H9 (cell line): ENCODE data around the gene ATP8B2. TPM values are rescaled to one million over a fixed set of nuclear protein-coding genes. Genes with fewer than 3 reads are reported as not detected.

ENCODE experiments used
- DNase-seq: peaks from one replicate; pipeline ENCODE4 v3.0.0-alpha.2; 2017
- H2AFZ ChIP-seq: one replicate; pipeline ENCODE4 v1.6.1; 2013; ENCODE audit warnings: mild to moderate bottlenecking, low read length, control low read depth, moderate library complexity
- H2AK5ac ChIP-seq: 2 replicates; pipeline ENCODE4 v1.6.1; 2013; ENCODE audit warnings: low read length, control low read depth, mixed read lengths; ENCODE audit not compliant: insufficient read length
- H2BK120ac ChIP-seq: one replicate; pipeline ENCODE4 v1.6.1; 2013; ENCODE audit warnings: low read depth, mild to moderate bottlenecking, low read length, control low read depth, inconsistent platforms; ENCODE audit not compliant: poor library complexity, severe bottlenecking
- H2BK12ac ChIP-seq: 2 replicates; pipeline ENCODE4 v1.6.1; 2013; ENCODE audit warnings: low read length, control low read depth, mixed read lengths, low read depth; ENCODE audit not compliant: insufficient read length
- H2BK15ac ChIP-seq: 2 replicates; pipeline ENCODE4 v1.6.1; 2013; ENCODE audit warnings: low read depth, low read length, control low read depth
- H2BK20ac ChIP-seq: one replicate; pipeline ENCODE4 v1.6.1; 2013; ENCODE audit warnings: low read depth, mild to moderate bottlenecking, low read length, control low read depth, inconsistent platforms; ENCODE audit not compliant: poor library complexity, severe bottlenecking
- H2BK5ac ChIP-seq: 2 replicates; pipeline ENCODE4 v1.6.1; 2013; ENCODE audit warnings: low read length, control low read depth, mixed read lengths; ENCODE audit not compliant: insufficient read length
- H3K14ac ChIP-seq: 2 replicates; pipeline ENCODE4 v1.6.1; 2013; ENCODE audit warnings: low read length, control low read depth; ENCODE audit not compliant: insufficient read depth
- H3K18ac ChIP-seq: 2 replicates; pipeline ENCODE4 v1.6.1; 2013; ENCODE audit warnings: low read depth, mild to moderate bottlenecking, mixed read lengths, low read length, control low read depth; ENCODE audit not compliant: insufficient read length
- H3K23ac ChIP-seq: 2 replicates; pipeline ENCODE4 v1.6.1; 2013; ENCODE audit warnings: low read length, control low read depth, mixed read lengths, low read depth; ENCODE audit not compliant: insufficient read length
- H3K23me2 ChIP-seq: 2 replicates; pipeline ENCODE4 v1.6.1; 2013; ENCODE audit warnings: low read depth, mild to moderate bottlenecking, mixed read lengths, low read length, control low read depth; ENCODE audit not compliant: insufficient read length, poor library complexity, severe bottlenecking
- H3K27ac ChIP-seq: 2 replicates; pipeline ENCODE4 v1.5.1; 2013; ENCODE audit warnings: low read length, control low read depth, mixed read lengths, low read depth; ENCODE audit not compliant: insufficient read length
- H3K27me3 ChIP-seq: 2 replicates; pipeline ENCODE4 v1.6.1; 2013; ENCODE audit warnings: low read length, control low read depth, inconsistent platforms; ENCODE audit not compliant: insufficient read depth
- H3K4ac ChIP-seq: 2 replicates; pipeline ENCODE4 v1.6.1; 2013; ENCODE audit warnings: low read depth, mild to moderate bottlenecking, control low read depth, inconsistent platforms, low read length, moderate library complexity
- H3K4me1 ChIP-seq: 2 replicates; pipeline ENCODE4 v1.6.1; 2013; ENCODE audit warnings: low read length, control low read depth, inconsistent platforms; ENCODE audit not compliant: insufficient read depth
- H3K4me2 ChIP-seq: 2 replicates; pipeline ENCODE4 v1.6.1; 2013; ENCODE audit warnings: low read length, control low read depth, mixed read lengths; ENCODE audit not compliant: insufficient read length, insufficient read depth
- H3K56ac ChIP-seq: 2 replicates; pipeline ENCODE4 v1.6.1; 2013; ENCODE audit warnings: low read depth, mild to moderate bottlenecking, mixed read lengths, low read length, control low read depth; ENCODE audit not compliant: insufficient read length
- H3K79me1 ChIP-seq: 2 replicates; pipeline ENCODE4 v1.6.1; 2013; ENCODE audit warnings: low read depth, mild to moderate bottlenecking, moderate library complexity, low read length, control low read depth, inconsistent platforms; ENCODE audit not compliant: insufficient read depth, poor library complexity, severe bottlenecking
- H3K79me2 ChIP-seq: 2 replicates; pipeline ENCODE4 v1.6.1; 2013; ENCODE audit warnings: low read length, control low read depth, inconsistent platforms; ENCODE audit not compliant: insufficient read depth
- H3K9ac ChIP-seq: 2 replicates; pipeline ENCODE4 v1.6.1; 2013; ENCODE audit warnings: low read length, control low read depth, mixed read lengths; ENCODE audit not compliant: insufficient read length; ENCODE audit errors: extremely low read depth
- H3K9me3 ChIP-seq: one replicate; pipeline ENCODE4 v1.6.1; 2013; ENCODE audit warnings: low read depth, low read length, inconsistent platforms; ENCODE audit not compliant: control insufficient read depth
- H3T11ph ChIP-seq: one replicate; pipeline ENCODE4 v1.6.1; 2013; ENCODE audit warnings: mild to moderate bottlenecking, low read length, control low read depth, inconsistent platforms
- H4K20me1 ChIP-seq: one replicate; pipeline ENCODE4 v1.6.1; 2013; ENCODE audit not compliant: control insufficient read depth, insufficient read length, insufficient read depth
- H4K5ac ChIP-seq: 2 replicates; pipeline ENCODE4 v1.6.1; 2013; ENCODE audit warnings: low read depth, mild to moderate bottlenecking, mixed read lengths, low read length, control low read depth; ENCODE audit not compliant: insufficient read length
- H4K8ac ChIP-seq: replicated peaks from 2 replicates; pipeline ENCODE4 v1.6.1; 2013; ENCODE audit warnings: low read length, control low read depth, mixed read lengths, low read depth; ENCODE audit not compliant: insufficient read length
- H4K91ac ChIP-seq: 2 replicates; pipeline ENCODE4 v1.6.1; 2013; ENCODE audit warnings: low read depth, mild to moderate bottlenecking, moderate library complexity, mixed read lengths, low read length, control low read depth; ENCODE audit not compliant: insufficient read length
- H3K27ac Mint-ChIP-seq, 3 experiments: 2 replicates in 2 of 3; 3 replicates in 1 of 3; pipeline ENCODE4 v1.8.0; 2020 to 2021; ENCODE audit warnings: mixed read lengths in 3 of 3, mild to moderate bottlenecking in 1 of 3, moderate library complexity in 1 of 3
- H3K27me3 Mint-ChIP-seq: 2 replicates; pipeline ENCODE4 v1.8.0; 2021; ENCODE audit warnings: low read depth, mild to moderate bottlenecking, moderate library complexity, mixed read lengths
- H3K36me3 Mint-ChIP-seq, 3 experiments: 2 replicates in 2 of 3; 3 replicates in 1 of 3; pipeline ENCODE4 v1.8.0; 2020 to 2021; ENCODE audit warnings: low read depth in 3 of 3, mixed read lengths in 3 of 3; ENCODE audit not compliant: insufficient read depth in 1 of 3
- H3K4me1 Mint-ChIP-seq, 2 experiments: 2 replicates each; pipeline ENCODE4 v1.8.0; 2020; ENCODE audit warnings: mixed read lengths in 2 of 2
- H3K4me3 Mint-ChIP-seq, 2 experiments: 2 replicates in 1 of 2; 3 replicates in 1 of 2; pipeline ENCODE4 v1.8.0; 2020 to 2021; ENCODE audit warnings: mild to moderate bottlenecking in 2 of 2, mixed read lengths in 2 of 2, moderate library complexity in 1 of 2
- H3K9me3 Mint-ChIP-seq, 2 experiments: 2 replicates in 1 of 2; 3 replicates in 1 of 2; pipeline ENCODE4 v1.8.0; 2020; ENCODE audit warnings: mild to moderate bottlenecking in 2 of 2, mixed read lengths in 2 of 2, moderate library complexity in 1 of 2
- WGBS: extraction: QIAGEN DNeasy Blood & Tissue Kit; methylation state at CpG from one replicate; pipeline ENCODE4 v1.1.7; 2013; ENCODE audit warnings: missing lambda C conversion rate, low lambda C conversion rate, mixed read lengths; ENCODE audit not compliant: insufficient read length; ENCODE audit errors: extremely low coverage; 5-methylcytosine and 5-hydroxymethylcytosine counted together
- total RNA-seq: library from RNA; stranded (reverse); gene quantifications from 2 replicates; pipeline ENCODE4 v1.2.1, GENCODE V29; 2021
- TF ChIP-seq, protein P1 (sequence below): fragments of 200-600 bp; sonication (generic); conservative IDR thresholded peaks from 3 replicates; pipeline ENCODE4 v1.8.0; 2021; ENCODE audit warnings: antibody characterized with exemption, mild to moderate bottlenecking

The ATP8B2 gene
- total RNA-seq, 1 experiment from 2014 or later: 37.6 TPM

DNA sequence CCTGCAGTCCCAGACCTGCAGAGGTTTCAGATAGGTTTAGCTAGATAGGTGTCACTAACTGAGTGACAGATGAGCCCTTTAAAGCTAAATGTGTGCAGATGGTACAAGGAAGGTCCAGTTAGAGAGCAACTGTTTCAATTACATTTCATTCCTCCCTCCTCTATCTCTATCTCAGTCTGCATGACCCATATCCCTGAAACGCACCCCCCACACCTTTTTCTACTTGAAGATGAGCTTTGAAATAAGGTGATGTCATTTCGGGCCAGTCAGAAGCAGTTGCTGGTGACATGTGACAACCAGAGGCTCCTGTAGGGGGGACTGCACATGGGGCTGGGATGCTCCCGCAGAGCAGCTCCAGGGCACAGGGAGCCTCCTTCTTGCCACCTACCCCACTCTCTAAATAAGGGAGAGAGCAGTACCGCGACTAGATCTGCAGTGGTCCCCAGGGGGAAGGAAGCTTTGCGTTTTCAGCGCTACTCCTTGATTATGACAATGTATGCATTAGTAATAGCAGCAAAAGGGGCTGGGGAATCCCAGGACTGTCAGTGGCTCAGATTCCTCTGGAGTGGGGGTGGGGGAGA lies 4.3 kb downstream of the ATP8B2 start:
- Histone ChIP-seq H3K23me2 (peaks cover 16% of the 10 kb centered on the region), H3K9ac (no peak overlapping the region), H2BK20ac (no peak overlapping the region), H3K4me1 (peaks cover 12% of the 10 kb centered on the region; the same call in 1 of the 2 replicates), H4K20me1 (no peaks in the 10 kb centered on the region), H3K18ac (no peak overlapping the region), H3K9me3 (no peaks in the 10 kb centered on the region), H3K27ac (no peak overlapping the region), H3K56ac (no peak overlapping the region), H3K79me2 (peaks cover 2% of the 10 kb centered on the region; the same call in 1 of the 2 replicates), H3K79me1 (no peaks in the 10 kb centered on the region), H2AFZ (no peak overlapping the region), H2BK5ac (no peak overlapping the region), H2BK12ac (no peak overlapping the region), H3K27me3 (no peaks in the 10 kb centered on the region), H3K4ac (no peak overlapping the region), H3K23ac (no peak overlapping the region), H3T11ph (no peak overlapping the region), H4K91ac (no peak overlapping the region), H3K4me2 (no peak overlapping the region), H2AK5ac (no peak overlapping the region), H2BK15ac (no peak overlapping the region), H4K8ac (no peak overlapping the region), H4K5ac (no peak overlapping the region), H2BK120ac (no peak overlapping the region), H3K14ac (no peak overlapping the region)
- Mint-ChIP-seq H3K27ac (peak overlapping the region in 1 of 3 experiments; percentile 63; a peak in 1 of 7 replicates), H3K9me3 (no peaks in the 10 kb centered on the region), H3K27me3 (no peaks in the 10 kb centered on the region; the same call in none of the 2 replicates), H3K4me3 (peak overlapping the region; percentile 71 to 81; a peak in 4 of 5 replicates), H3K36me3 (peaks cover 20 to 48% (median 40%) of the 10 kb centered on the region in 3 experiments), H3K4me1 (peaks cover 31 to 39% of the 10 kb centered on the region in 2 experiments)
- no peak for DNase-seq
- no CpG with 5 or more reads among the region's 7 CpGs for WGBS
- TF ChIP-seq, protein P1, sequence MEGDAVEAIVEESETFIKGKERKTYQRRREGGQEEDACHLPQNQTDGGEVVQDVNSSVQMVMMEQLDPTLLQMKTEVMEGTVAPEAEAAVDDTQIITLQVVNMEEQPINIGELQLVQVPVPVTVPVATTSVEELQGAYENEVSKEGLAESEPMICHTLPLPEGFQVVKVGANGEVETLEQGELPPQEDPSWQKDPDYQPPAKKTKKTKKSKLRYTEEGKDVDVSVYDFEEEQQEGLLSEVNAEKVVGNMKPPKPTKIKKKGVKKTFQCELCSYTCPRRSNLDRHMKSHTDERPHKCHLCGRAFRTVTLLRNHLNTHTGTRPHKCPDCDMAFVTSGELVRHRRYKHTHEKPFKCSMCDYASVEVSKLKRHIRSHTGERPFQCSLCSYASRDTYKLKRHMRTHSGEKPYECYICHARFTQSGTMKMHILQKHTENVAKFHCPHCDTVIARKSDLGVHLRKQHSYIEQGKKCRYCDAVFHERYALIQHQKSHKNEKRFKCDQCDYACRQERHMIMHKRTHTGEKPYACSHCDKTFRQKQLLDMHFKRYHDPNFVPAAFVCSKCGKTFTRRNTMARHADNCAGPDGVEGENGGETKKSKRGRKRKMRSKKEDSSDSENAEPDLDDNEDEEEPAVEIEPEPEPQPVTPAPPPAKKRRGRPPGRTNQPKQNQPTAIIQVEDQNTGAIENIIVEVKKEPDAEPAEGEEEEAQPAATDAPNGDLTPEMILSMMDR: no peak
